Measurements from ENCODE around the gene UPF1. TPM values are rescaled to one million over a fixed set of nuclear protein-coding genes. Genes with fewer than 3 reads are reported as not detected.

The UPF1 gene
- total and polyA plus RNA-seq, 2 experiments from 2014 or later, result 36.4 to 121 TPM

GRCh38 chr19:18790566-18791314 is 41.0 kb upstream of the UPF1 start, which contains the start of gene COMP:
Gene COMP (minus strand): TSS chr19:18791305. CDS start chr19:18791269, 36 bp downstream.
- no peak for DNase-seq (ENCODE audit: low read depth in 1 of 2, low spot score in 1 of 2)
- Histone ChIP-seq H3K27me3 (peaks cover 100% of the 10 kb centered on the region), H3K36me3 (no peaks in the 10 kb centered on the region), H3K27ac (no peak within 1 kb of the TSS), H3K4me1 (ENCODE audit: low read depth) (no peaks in the 10 kb centered on the region), H3K9me3 (ENCODE audit: low read depth) (no peaks in the 10 kb centered on the region), H3K4me3 (no peak within 1 kb of the TSS)
- TF ChIP-seq CTCF (IDR thresholded peaks at IDR 0.05; ENCODE audit: low read depth, low read length), result no peak

GRCh38 chr19:18791315-18791678 is 40.5 kb upstream of the UPF1 start:
- peaks cover 100% of the 10 kb centered on the region for H3K27me3 ChIP-seq
- H3K4me1 ChIP-seq (ENCODE audit: low read depth), result no peaks in the 10 kb centered on the region
- no peak overlapping the region for H3K27ac ChIP-seq
- no peaks in the 10 kb centered on the region for H3K9me3 ChIP-seq (ENCODE audit: low read depth)
- H3K36me3 ChIP-seq, result no peaks in the 10 kb centered on the region
- no peak overlapping the region for H3K4me3 ChIP-seq
- DNase-seq (ENCODE audit: low read depth in 1 of 2, low spot score in 1 of 2), result no peak
- TF ChIP-seq CTCF (IDR thresholded peaks at IDR 0.05; ENCODE audit: low read depth, low read length), result no peak

- Histone ChIP-seq H3K4me1 (ENCODE audit: low read depth) (no peaks in the 10 kb centered on the region), H3K4me3 (no peak overlapping the region), H3K27me3 (peaks cover 99% of the 10 kb centered on the region), H3K9me3 (ENCODE audit: low read depth) (no peaks in the 10 kb centered on the region), H3K27ac (no peak overlapping the region), H3K36me3 (no peaks in the 10 kb centered on the region)
- no peak for TF ChIP-seq CTCF (IDR thresholded peaks at IDR 0.05; ENCODE audit: low read depth, low read length)
- DNase-seq (ENCODE audit: low read depth in 1 of 2, low spot score in 1 of 2), result no peak
Measured at GRCh38 chr19:18792661-18793060, 39.1 kb upstream of the UPF1 start.

- peaks cover 99% of the 10 kb centered on the region for H3K27me3 ChIP-seq
- no peaks in the 10 kb centered on the region for H3K9me3 ChIP-seq (ENCODE audit: low read depth)
- no peak for DNase-seq (ENCODE audit: low read depth in 1 of 2, low spot score in 1 of 2)
- no peak for TF ChIP-seq CTCF (IDR thresholded peaks at IDR 0.05; ENCODE audit: low read depth, low read length)
- H3K4me3 ChIP-seq, result no peak overlapping the region
- no peaks in the 10 kb centered on the region for H3K4me1 ChIP-seq (ENCODE audit: low read depth)
- no peak overlapping the region for H3K27ac ChIP-seq
- H3K36me3 ChIP-seq, result no peaks in the 10 kb centered on the region
Measured at GRCh38 chr19:18793144-18794028, 38.4 kb upstream of the UPF1 start.

GRCh38 chr19:18794029-18794313 is 37.8 kb upstream of the UPF1 start:
- Histone ChIP-seq H3K27me3 (peaks cover 99% of the 10 kb centered on the region), H3K27ac (no peak overlapping the region), H3K9me3 (ENCODE audit: low read depth) (no peaks in the 10 kb centered on the region), H3K4me1 (ENCODE audit: low read depth) (no peaks in the 10 kb centered on the region), H3K4me3 (no peak overlapping the region), H3K36me3 (no peaks in the 10 kb centered on the region)
- no peak for DNase-seq (ENCODE audit: low read depth in 1 of 2, low spot score in 1 of 2)
- no peak for TF ChIP-seq CTCF (IDR thresholded peaks at IDR 0.05; ENCODE audit: low read depth, low read length)

Data from cardiac muscle cell (in vitro differentiated cells and primary cell).